NCI-H446 (cell line): Measurements from ENCODE around the gene MGLL.

ENCODE experiments used
- DNase-seq, 2 experiments: peaks; one replicate each; lab custom pipeline; 2025; lab: John Stamatoyannopoulos, UW

The MGLL gene

GRCh38 chr3:127754411-127755304 lies 67.7 kb downstream of the MGLL start:
- DNase-seq = no peak

DNA sequence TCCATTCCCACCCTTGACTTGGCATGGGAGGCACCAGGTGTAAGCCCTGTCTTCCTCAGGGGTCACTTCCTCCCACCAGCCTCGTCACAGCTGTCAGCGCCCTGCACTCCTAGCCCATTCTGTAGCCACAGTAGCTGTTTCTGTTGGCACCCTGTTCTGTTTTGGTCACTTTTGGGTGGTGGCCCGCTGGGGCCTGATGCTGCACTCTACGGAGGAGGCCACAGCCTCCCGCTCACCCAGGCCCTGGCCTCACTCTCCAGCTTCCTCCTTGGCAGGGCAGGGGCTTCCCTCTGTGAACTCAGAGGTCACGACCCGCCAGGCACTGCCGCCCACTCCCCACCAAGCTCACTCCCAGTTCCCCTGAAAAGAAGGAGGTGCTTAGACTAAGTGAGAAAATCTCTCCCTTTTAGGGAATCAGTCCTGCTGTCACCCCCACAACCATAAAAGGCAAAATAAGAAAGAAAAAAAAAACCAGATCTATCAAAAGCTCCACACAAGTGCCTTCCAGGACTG lies 68.4 kb downstream of the MGLL start:
- no peak for DNase-seq

DNA sequence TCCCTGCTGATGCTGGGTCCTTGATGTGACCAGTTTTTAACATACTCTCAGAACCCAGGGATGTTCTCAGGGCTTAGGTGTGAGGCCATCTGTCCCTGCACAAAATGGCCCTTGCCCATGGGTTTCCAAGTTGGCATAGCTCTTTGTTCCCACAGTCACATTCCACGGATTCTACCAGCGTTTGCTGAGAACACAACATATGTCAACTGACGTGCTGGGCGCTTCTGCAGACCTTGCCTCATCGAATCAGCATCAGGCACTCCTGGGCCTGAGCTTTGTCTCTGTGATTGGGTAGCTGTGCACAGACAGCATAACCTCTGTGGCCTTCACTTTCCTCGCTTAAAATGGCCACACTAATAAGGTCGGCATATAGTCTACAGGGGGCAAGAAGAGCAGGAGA lies 69.0 kb downstream of the MGLL start:
- DNase-seq = peak in 1 of 2 experiments; percentile 40

- no peak for DNase-seq
Observed at GRCh38 chr3:127751782-127752181, 70.5 kb downstream of the MGLL start.

DNA sequence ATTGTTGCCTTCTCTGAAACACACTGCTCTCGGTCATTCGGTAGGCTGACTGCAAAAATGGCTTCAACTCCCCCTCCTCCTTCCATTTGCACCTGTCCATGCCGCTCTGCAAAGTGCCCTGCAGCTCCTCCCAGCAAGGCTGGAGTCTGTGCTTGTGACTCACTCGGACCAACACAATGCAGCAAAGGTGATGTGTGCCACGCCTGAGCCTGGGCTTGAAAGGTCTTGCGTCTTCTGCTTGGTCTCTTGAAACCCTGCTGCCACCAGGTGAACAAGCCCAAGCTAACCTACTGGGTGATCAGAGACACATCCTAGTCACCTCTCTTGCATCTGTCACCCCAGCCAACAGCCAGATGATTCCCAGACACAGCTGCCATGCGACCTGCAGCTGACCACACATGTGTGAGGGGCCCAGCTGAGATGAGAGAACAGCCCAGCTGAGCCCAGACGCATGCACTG lies 71.1 kb downstream of the MGLL start:
- no peak for DNase-seq

DNA sequence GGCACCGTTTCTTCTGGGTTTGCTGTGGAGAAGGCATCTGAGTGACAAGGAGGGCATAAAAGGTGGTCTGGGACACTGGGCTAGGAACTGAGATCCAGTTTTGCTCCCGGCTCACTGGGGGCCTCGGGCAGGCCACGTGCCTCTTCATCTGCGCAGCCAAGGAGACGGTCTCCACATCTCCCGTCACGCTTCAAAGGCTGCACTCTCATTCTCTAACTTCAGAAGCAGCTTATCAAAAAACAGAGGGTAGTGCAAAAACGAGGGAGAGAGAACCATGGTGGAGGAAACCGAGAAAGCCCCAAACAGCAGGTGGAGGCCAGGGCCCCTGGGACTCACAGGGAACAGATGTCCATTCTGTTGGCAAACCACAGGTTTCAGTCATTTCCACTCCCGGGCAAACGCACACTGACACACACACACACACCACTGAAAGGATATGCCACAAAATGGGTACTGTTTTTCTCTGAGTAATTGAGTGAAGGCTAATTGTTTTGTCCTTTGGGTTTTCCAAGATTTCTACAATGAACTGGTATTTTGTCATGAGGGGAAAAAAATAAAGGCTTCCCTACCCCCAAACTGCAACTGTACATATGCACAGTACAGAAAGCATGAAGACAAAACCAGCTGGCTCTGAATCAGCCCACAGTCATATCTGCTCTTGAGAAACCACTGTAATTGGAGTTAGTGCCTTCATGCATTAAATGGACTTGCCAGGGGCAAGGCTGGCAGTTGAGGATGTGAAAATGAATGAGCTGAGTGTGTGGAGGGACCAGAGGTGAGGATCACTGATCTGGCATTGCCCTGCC lies 71.9 kb downstream of the MGLL start:
- DNase-seq = peak; percentile 63 to 86

DNA sequence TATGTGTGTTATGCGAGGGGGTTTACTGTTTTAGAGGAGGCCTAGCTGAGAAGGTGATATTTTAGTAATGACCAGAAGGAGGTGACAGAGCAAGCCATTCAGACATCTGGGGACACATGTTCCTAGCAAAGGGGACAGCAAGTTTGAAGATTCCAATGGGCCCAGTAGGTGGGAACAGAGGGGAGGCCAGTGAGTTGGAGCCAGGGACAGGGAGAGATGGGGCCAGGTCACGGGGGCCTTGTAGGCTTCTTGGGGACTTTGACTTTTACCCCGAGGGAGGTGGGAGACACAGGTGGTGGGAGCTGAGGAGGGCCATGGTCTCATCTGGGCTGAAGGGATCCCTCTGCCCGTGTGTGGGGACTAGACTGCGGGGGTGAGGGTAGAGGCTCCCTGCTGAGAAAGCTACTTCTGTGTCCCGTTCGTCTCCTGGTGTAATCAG lies 72.5 kb downstream of the MGLL start:
- DNase-seq = no peak

DNA sequence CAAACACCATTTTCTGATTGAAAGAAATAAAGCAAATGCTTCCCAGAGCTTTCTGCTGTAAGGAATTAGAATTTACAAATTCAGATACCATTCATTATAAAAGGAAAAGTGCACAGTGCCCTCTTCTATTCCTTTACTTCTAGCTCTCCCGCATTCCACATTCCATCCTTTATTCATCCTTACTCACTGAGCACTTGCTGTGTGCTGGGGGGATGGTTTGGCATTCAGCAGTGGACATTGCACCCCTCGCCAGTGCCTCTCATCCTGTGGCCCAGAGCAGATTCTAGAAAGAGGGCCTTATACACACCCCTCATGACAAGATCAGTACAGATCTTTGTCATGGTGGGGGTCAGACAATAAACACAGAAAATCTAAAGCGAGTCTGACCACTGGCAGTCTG lies 73.0 kb downstream of the MGLL start:
- DNase-seq = no peak

- DNase-seq = peak; percentile 59 to 91
Observed at GRCh38 chr3:127748754-127749327, 73.5 kb downstream of the MGLL start.

DNA sequence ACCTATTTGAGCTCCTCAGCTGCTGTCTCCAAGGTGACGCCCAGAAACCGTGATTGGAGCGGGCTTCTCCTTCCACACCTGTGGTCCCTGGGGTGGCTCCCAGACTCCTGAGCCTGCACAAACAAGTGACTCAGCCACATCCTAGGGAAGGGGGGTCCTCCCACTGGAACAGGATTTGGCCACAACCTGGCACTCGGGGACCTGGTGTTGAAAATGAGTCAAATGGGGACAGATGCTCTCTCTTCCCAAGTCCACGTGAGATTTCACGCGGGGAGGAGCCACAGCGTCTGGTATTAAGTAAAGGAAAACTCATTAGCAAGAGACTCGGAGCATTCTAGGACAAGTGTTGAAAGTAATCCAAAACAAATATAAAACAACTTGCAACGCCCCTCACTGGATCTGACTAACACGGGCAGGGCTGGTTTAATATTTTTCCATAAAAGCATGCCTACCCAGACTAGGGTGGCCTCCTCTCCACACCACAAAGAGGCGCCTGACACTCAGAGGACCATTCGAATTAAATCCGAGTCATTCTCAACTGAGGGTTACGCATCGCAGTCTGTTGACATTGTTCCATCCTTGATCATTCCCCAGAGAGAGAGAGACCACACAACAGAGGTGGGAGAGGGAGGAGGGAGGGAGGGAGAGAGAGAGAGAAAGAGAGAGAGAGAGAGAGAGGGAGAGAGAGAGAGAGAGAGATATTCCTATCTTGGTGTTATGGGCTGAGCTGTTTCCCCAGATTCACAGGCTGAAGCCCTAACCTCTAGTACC lies 74.4 kb downstream of the MGLL start:
- peak; percentile 53 to 78 for DNase-seq

DNA sequence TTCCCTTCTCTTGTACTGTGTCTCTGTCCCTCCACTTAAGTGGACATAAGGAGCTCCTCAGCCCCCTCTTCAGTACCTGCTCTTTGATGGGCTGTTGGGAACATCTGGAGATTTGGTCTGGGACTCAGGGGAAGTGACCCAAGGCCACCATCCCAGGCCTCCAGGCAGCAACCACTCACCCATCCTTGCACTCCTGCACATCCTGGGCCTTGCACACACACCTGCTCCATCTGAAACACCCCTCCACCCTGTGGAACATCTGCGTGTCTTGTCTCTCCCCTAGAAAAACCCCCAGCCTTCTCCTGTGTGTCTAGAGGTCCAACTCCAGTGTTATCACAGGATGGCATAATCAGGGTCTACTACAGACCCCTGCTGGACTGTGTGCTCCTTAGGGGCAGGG lies 75.2 kb downstream of the MGLL start:
- no peak for DNase-seq

DNA sequence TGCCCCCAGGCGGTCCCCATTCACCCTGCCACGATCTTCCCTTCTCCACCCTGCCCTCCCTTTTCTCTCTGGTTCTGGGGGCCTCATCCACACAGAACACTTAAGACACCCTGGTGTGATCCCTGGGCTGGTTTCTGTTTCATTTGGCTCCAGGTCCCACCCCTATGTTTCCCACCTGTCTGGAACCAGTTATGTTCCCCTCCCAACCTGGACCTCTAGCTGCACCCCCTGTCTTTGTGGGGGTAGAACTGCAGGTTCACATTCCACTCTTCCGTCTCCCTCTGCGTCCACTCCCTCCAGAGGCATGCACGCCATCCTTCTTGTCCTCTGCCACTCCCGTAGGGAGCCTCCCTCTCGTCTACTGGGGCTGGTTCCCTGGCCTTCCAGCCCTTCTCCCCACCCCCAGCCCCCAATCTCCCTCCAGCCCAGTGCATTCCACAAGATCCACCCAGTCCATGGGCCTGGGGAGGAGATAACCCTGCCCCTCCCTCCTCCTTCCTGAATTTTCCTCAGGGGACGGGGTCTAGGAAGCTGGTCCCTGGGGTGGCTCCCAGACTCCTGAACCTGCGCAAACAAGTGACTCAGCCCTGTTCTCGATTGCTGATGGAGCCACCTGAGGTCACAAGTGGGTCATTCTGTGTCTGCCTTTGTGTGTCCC lies 75.8 kb downstream of the MGLL start:
- DNase-seq = no peak

DNA sequence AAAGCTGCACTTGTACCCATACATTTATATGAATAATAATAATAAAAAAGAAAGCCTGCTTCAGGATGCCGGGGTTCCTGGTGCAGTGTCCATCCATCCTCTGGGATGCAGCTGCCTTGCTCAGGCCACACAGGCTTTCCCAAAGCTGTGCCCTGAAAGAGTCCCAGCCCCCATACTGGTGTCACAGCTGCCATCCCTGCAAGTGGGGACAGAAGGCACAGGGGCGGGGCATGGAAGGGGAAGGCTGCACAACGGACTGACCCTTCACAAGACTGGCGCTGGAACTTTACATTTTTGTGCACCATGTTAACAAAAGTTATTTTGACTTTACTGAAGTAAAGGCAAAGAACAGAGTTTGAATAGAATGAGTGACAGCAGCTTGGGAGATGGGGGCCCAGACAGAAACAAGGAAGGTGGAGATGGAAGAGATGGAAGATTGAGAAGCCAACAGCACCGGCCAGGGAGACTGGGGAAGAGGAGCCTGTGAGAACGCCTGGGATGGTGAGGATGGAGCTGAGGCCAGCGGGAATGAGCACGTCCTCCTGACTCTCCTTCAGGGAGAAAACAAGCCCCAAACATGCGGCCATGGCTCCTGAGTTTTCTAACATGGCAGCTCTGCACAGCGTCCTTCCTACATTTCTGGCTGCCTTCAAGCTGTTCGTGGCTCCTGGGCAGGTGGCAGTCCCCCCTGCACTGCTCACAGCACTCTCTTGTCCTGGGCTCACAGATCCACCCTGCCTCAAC lies 76.5 kb downstream of the MGLL start:
- DNase-seq = no peak

DNA sequence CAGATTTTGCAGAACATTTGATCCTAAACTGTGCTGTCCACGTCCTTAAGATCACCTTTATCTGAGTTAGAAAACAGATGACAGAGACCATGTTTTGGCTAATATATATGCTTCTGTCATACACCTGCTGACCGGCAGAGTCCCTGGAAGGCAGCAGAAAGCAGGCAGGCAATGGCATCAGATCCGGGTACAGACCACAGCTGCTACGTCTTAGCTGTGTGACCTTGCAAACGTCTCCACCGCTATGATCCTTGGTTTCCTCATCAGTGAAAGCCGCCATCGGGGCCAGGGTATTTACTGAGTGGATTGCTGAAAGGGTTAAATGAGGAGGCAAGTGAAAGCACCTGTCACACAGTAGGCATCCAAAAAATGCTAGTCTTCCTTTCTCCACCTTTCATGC lies 77.4 kb downstream of the MGLL start:
- no peak for DNase-seq

DNA sequence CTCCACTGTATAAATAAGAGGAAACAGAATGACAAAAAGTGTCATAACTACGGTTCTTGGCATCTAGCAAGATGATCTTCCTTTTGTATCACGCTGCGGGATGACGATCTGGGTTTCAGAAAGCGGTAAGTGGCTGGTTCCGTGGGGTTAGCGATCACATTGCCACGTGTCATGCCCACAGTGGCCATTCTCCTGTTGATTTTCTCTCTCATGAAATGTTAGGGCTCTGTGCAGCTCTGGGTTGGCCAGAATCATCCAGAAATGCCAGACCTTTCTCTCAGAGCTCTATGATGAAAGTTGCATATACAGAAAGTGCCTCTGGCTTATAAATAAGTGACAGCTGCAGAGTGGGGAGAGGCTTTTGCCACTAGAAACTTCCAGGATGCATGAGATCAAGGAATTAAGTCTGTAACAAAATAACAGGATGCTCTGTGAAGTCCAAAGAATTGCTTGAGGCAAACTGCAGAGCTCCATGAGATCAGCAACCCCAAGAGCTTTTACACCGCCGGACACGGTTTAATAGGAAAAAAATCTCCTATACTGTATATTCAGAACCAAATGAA lies 78.0 kb downstream of the MGLL start:
- no peak for DNase-seq

- DNase-seq = peak in 1 of 2 experiments; percentile 63
Observed at GRCh38 chr3:127743351-127744252, 78.7 kb downstream of the MGLL start.

DNA sequence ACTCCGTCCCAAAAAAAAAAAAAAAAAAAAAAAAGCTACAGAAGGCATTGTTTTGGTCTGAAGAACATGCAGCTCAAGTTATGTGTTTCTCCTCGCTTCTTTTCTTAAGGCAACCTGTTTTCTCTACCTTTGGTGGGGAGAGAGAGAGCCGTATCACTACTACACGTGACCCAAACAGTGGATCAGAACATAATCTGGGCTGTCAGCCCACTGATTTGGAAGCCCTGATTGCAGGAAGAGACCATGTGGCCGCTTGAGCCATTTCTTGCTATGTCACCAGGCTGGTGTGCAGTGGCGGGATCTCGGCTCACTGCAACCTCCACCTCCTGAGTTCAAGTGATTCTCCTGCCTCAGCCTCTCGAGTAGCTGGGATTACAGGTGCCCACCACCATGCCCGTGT lies 79.7 kb downstream of the MGLL start:
- DNase-seq = no peak

DNA sequence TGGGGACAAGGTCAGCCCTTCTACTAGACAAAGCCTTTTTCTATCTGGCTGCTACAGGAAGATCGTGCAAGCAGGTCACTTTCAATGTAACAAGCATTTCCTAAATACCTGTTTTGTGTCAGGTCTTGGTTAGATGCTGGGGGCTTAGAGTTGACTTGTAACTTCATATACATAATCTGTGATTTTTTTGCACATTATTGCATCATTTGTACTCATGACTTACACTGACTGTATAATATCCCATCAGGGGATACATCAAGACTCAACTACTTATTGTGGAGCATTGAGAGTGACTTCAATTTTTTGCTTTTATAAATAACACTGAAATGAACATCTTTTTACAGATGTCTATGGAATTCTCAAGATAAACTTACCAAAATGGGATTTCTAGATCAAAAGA lies 80.6 kb downstream of the MGLL start:
- DNase-seq = no peak

- DNase-seq = no peak
Observed at GRCh38 chr3:127741246-127741645, 81.1 kb downstream of the MGLL start.
